T follicular helper cell (primary cell): ENCODE data around the gene LSM10.

Experiments used
- DNase-seq: peaks from one replicate; pipeline ENCODE4 v3.0.0-alpha.2; 2020; ENCODE audit warnings: low read depth

Gene LSM10

DNA sequence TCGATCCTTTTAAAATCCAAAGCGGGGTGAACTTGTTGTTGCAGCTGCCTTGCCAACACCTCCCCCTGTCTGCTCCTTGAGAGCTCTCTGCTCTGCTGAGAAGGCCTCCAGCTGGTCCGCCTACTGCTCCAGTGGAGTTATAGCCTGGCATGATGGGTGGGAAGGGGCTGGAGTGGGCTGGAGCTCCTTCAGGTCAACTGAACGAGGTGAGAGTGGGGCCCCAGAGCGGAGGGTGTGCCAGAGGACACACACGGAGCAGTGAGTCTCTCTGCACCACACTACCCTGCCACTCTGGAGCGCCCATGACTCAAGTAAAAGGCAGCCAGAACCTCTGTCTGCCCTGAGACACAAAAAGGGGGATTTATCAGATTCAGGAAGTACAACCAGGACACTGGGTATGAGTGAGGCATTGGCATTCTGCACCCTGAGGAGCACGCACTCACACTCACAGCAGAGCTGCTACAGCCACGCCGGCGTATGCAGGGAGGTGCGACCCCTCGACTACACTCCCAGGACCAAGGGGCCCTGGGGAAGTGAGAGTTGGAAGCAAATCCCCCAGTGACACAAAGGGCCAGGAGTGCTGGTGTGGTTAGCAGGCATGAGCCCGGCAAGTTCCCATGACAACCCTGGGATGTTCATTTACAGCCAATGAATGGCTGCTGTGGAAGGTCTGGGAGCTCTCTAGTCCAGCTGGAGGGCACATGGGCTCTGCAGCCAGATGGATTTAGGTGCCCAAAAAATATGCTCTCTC is 46.3 kb downstream of the LSM10 start:
- DNase-seq, result no peak

DNA sequence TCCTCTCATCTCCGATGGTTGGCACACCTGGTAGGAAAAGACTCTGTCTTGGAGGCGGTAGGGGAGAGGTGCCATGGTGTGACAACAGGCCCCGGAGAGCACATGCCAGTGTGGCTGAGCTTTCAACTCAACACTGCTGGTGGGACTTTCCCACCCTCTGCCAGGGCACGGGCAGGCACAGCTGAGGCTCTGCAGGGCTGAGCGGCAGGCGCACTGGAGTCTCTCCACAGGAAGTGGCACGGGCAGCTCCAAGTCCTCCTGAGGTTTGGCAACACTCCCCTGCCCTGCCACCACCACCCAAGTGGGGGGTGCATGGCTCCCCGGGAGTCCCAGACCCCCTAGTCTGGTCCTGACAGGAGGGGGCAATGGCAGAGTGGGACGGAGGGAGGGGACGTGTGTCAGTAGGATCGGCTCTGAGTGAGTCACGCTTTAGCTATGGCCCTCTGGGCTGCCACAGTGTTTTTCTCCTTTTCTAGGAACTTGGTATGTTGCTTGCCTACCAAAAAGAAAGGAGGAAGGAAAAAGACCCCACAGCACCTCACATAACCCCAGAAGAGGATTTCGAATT is 47.0 kb downstream of the LSM10 start:
- peak; percentile 33 for DNase-seq

DNA sequence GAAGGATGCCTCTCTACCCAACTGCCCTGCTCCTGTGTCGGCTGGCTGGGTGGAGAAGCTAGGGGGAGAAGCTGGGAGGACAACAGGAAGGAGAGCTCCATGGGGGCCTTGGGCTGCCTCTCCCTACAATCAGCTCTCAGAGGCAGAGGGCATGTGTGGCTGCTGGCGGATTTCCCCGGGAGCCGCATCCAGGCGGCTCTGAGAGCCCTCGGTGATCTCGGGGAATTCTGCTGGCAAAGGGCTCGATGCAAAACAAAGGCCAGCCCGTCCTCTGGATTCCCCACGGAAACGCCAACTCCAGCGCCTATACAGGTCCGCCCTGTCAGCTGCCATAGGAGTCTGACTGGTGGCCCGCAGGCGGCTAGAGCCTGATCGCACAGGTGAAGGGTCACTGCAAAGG is 47.9 kb downstream of the LSM10 start:
- DNase-seq, result no peak

DNA sequence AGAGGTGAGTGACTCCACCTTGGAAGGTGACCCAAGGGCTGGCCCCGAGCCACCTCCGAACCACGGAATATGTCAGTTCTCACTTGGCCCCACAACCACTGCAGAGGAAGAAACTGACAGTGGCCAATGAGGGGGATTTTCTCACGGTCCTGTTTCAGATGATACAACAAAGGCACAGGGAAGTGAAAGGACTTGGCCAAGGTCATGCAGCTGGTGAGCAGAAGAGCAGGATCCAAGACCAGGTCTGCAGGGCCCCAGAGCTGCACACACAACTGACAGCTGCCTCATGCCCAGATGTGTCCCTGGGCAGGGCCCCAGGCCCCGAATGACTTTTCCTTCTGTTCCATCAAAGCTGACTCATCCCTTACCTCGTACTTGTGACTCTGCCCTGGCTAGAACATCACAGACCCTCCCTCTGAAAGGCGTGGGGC is 48.5 kb downstream of the LSM10 start:
- DNase-seq, result no peak

DNA sequence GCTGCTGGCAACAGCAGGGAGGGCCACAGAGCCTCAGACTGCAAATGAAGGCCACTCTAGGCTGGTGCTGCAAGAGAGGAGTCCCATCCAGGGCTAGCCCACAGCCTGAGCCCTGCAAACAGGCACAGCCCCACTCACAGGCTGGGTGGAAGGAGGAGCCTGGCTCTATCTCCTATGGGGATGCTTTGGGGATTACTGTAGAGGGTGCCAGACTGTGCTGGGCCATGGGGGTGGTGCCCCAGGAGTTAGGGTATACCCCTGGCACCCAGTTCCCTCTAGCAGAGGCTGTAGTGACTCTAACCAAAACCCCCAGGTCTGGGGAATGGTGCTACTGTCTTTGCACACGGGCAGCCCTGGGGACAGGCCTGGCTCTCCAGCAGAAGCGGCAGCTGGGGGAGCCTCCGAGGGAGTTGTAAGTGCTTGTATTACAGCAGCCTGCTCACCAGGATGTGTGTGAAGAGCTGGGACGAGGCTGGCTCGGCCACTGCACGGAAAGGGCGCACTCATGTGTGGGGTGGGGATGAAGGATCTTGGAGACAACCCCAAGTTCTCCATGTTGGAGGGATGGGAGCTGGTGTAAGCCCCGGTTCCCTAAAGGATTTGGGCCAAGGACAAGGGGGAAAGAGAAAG is 50.9 kb downstream of the LSM10 start:
- no peak for DNase-seq

DNA sequence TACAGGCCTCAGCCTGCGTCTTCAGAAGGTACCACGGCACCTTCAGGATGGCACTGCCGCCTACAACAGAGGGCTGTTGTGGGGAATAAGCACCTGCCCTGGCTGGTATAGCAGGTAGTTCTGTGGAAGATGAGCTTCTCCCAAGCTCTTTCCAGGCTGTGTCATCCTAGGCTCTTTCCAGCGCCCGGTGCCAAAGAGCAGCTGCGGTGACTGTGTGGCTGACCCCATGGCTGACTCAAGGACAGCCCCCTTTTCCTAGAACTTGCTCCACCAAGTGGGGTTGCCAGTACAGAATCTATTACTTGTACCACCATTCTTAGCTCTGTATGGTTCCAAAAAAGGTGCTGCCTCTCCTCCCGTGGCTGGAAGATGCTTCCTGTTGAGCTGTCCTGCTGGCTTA is 52.4 kb downstream of the LSM10 start:
- no peak for DNase-seq

DNA sequence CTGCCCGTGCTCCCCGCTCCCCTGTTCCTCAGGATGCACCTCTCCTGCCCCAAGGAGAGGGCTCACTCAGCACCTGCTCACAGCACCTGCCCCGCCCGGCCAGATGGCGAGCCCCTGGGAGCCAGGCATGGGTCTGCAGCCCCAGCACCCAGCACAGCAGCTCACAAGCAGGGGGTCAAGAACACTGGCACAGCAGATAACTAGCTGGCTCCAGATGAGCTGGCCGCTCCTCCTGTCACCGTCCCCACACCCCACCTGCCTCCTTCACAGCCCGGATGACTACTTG is 53.4 kb downstream of the LSM10 start:
- DNase-seq, result no peak

DNA sequence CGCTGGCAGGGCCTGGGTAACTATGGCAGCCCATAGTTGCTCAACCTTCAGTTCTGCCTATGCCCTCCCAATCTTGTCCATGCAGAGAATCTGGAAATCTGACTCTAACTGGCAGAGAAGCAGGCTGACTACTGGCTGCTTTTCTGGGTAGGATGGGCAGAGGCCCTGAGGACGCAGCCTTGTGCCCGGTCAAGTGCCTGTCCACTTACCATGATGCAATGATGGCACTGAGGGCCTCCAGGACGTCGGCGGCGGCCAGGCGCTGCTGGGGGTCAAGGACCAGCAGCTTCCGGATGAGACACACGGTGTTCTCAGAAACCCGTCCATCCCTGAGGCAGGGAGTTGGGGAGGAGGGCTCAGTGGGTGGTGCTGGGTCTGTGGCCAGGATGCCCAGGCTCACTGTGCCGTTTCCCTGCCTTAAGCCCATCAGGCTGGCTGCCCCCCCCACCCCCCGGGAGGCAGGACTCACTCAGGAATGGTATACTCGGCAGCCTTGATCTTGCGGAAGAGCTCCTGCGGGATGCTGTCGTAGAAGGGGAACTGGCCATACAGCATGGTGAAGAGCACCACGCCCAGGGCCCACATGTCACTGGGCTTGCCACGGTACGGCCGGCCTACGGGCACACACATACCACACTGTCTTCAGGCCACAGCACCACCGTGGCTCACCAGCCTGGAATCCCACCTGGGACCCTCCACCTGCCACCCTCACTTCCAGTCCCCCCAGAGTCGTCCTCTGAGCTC is 53.9 kb downstream of the LSM10 start:
- DNase-seq, result no peak
